Neural progenitor cell (in vitro differentiated cells): Measurements from ENCODE around the gene GRIK3.

Experiments
- EZH2 ChIP-seq: fragments of 200-600 bp; sonication (generic); IDR thresholded peaks from 2 replicates; pipeline ENCODE4 v1.6.1; 2017; ENCODE audit warnings: antibody characterized with exemption, mild to moderate bottlenecking, moderate library complexity
- EZH2phosphoT487 ChIP-seq: fragments of 200-600 bp; sonication (generic); IDR thresholded peaks from 2 replicates; pipeline ENCODE4 v1.6.1; 2017; ENCODE audit warnings: antibody characterized with exemption
- TF ChIP-seq, protein P1 (sequence below): fragments of 200-600 bp; sonication (generic); IDR thresholded peaks from 2 replicates; pipeline ENCODE4 v1.5.1; 2017; ENCODE audit warnings: antibody characterized with exemption, mild to moderate bottlenecking

DNA sequence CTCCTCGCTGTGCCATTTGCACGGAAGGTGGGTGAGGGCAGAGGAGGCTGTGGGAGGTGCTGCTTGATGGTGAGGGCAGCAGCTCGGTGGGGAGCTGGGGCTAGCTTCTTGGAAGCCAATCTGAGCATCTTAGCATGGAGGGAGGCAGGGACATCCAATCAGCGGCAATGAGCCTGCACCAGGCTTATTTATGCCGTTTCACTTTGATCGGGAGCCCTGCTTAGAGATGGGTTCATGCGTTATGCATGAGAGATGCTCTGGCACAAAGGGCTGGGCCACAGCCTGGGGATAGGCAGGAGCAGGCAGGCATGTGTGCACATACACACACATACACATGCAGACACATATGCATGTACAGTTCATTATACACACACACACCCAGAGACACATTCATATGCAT is 220.2 kb downstream of the GRIK3 start:
- no peak for TF ChIP-seq EZH2
- TF ChIP-seq, protein P1, sequence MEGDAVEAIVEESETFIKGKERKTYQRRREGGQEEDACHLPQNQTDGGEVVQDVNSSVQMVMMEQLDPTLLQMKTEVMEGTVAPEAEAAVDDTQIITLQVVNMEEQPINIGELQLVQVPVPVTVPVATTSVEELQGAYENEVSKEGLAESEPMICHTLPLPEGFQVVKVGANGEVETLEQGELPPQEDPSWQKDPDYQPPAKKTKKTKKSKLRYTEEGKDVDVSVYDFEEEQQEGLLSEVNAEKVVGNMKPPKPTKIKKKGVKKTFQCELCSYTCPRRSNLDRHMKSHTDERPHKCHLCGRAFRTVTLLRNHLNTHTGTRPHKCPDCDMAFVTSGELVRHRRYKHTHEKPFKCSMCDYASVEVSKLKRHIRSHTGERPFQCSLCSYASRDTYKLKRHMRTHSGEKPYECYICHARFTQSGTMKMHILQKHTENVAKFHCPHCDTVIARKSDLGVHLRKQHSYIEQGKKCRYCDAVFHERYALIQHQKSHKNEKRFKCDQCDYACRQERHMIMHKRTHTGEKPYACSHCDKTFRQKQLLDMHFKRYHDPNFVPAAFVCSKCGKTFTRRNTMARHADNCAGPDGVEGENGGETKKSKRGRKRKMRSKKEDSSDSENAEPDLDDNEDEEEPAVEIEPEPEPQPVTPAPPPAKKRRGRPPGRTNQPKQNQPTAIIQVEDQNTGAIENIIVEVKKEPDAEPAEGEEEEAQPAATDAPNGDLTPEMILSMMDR: no peak
- TF ChIP-seq EZH2phosphoT487: no peak
